Measurements from ENCODE around the gene PCDH9. TPM values are rescaled to one million over a fixed set of nuclear protein-coding genes. Genes with fewer than 3 reads are reported as not detected.
A peak's percentile ranks its signal among the peaks of the same experiment; 100 is the strongest.

The PCDH9 gene
- total and polyA plus RNA-seq, 2 experiments from 2014 or later = 0.31 to 0.52 TPM

- Mint-ChIP-seq H3K4me3 (no peak overlapping the region), H3K27ac (no peak overlapping the region), H3K36me3 (ENCODE audit: low read depth) (no peaks in the 10 kb centered on the region), H3K9me3 (no peaks in the 10 kb centered on the region), H3K27me3 (ENCODE audit: insufficient read depth, low read depth, poor library complexity) (peaks cover under 1% of the 10 kb centered on the region), H3K4me1 (peaks cover 16% of the 10 kb centered on the region)
- H3F3A ChIP-seq (replicated peaks; ENCODE audit: low read depth) = no peaks in the 10 kb centered on the region
- H3K4me2 ChIP-seq = no peak overlapping the region
- H3K27me3 ChIP-seq (ENCODE audit: insufficient read depth) = no peaks in the 10 kb centered on the region
- peaks cover 15% of the 10 kb centered on the region for H3K4me1 ChIP-seq (ENCODE audit: insufficient read depth)
- H3K9me2 ChIP-seq (ENCODE audit: insufficient read depth) = no peaks in the 10 kb centered on the region
- no peaks in the 10 kb centered on the region for H4K20me1 ChIP-seq (replicated peaks; ENCODE audit: insufficient read depth)
- H3K4me3 ChIP-seq = no peak overlapping the region
- no peak overlapping the region for H2AFZ ChIP-seq
- no peak for DNase-seq (ENCODE audit: low spot score)
- H3K36me3 ChIP-seq (ENCODE audit: insufficient read depth) = no peaks in the 10 kb centered on the region
- H3K79me2 ChIP-seq (replicated peaks; ENCODE audit: insufficient read depth) = no peaks in the 10 kb centered on the region
- no peak for TF ChIP-seq REST (IDR thresholded peaks at IDR 0.05; ENCODE audit: unreplicated experiment)
- no peak for TF ChIP-seq ZNF114 (CRISPR knock-in tag; IDR thresholded peaks at IDR 0.05)
- no peak for TF ChIP-seq ZNF331 (CRISPR knock-in tag; IDR thresholded peaks at IDR 0.05; ENCODE audit: low read depth)
- TF ChIP-seq, protein P1, sequence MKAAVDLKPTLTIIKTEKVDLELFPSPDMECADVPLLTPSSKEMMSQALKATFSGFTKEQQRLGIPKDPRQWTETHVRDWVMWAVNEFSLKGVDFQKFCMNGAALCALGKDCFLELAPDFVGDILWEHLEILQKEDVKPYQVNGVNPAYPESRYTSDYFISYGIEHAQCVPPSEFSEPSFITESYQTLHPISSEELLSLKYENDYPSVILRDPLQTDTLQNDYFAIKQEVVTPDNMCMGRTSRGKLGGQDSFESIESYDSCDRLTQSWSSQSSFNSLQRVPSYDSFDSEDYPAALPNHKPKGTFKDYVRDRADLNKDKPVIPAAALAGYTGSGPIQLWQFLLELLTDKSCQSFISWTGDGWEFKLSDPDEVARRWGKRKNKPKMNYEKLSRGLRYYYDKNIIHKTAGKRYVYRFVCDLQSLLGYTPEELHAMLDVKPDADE (IDR thresholded peaks at IDR 0.05) = no peak
- no peak for TF ChIP-seq CREB1 (CRISPR knock-in tag; IDR thresholded peaks at IDR 0.05; ENCODE audit: low read depth)
- no peak overlapping the region for H3K27ac ChIP-seq (ENCODE audit: low read depth)
- no peak for ATAC-seq
Measured at GRCh38 chr13:66860878-66861417, 369.2 kb downstream of the PCDH9 start.

DNA sequence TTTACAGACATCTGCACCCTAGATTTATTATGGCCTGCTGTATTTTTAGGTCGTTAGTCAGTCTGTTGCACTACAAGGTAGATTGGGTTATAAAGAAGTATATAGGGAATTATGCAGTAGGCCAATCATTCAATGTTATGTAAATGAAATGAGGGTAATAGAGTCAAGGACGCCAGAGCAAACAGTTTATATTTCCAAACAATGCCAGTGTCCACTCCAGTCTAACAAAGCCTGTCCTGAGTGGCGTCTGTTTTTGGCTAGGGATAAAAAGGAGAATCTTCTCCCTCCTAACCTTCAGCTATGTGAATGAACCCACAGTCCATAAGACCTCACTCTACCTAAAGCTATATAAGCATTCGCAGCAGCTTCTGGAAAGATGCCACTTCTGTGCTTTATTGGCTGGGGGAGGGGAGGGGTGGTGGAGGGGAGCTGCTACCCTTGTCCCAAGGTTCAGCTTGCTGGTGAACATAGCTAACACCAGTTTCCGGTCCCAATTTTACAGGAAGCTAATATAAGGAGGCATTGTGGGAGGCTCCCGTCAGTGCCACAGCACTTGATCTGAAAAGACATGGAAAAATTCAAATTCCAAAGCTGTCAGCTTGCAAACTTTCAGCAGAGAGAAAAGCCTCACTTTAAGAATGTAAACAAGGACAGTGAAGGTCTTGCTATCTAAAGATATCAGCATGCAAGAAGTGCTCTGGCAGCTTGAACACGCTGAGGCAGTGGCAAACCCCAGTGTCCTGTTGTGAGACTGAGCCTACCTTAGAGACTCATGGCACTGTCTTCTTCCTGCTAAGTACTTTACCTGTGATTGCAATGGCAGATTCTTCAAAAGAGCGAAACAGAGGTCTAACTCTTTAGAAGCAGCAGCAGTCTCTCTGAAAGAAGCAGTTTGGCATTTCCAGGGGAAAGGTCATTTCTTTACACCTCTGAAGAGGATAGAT is 369.9 kb downstream of the PCDH9 start:
- H3K27me3 Mint-ChIP-seq (ENCODE audit: insufficient read depth, low read depth, poor library complexity) = no peaks in the 10 kb centered on the region
- Histone ChIP-seq H3F3A (replicated peaks; ENCODE audit: low read depth) (no peaks in the 10 kb centered on the region), H3K4me3 (no peak overlapping the region), H3K9me2 (ENCODE audit: insufficient read depth) (no peaks in the 10 kb centered on the region), H3K36me3 (ENCODE audit: insufficient read depth) (no peaks in the 10 kb centered on the region), H3K4me1 (ENCODE audit: insufficient read depth) (peaks cover 15% of the 10 kb centered on the region), H3K27me3 (ENCODE audit: insufficient read depth) (no peaks in the 10 kb centered on the region), H2AFZ (peak overlapping the region; percentile 28; the same call in 1 of the 2 replicates), H3K27ac (ENCODE audit: low read depth) (no peak overlapping the region), H3K4me2 (no peak overlapping the region), H3K79me2 (replicated peaks; ENCODE audit: insufficient read depth) (no peaks in the 10 kb centered on the region), H4K20me1 (replicated peaks; ENCODE audit: insufficient read depth) (no peaks in the 10 kb centered on the region)
- ATAC-seq = peak; percentile 77
- H3K27ac Mint-ChIP-seq = peak overlapping the region; percentile 8; the same call in 1 of the 2 replicates
- TF ChIP-seq ZNF114 (CRISPR knock-in tag; IDR thresholded peaks at IDR 0.05) (no peak), CREB1 (CRISPR knock-in tag; IDR thresholded peaks at IDR 0.05; ENCODE audit: low read depth) (no peak), REST (IDR thresholded peaks at IDR 0.05; ENCODE audit: unreplicated experiment) (no peak), STAT1 (IDR thresholded peaks at IDR 0.05; ENCODE audit: unreplicated experiment) (no peak)
- TF ChIP-seq, protein P1 (IDR thresholded peaks at IDR 0.05) = no peak
- H3K9me3 Mint-ChIP-seq = no peaks in the 10 kb centered on the region
- H3K4me1 Mint-ChIP-seq = peaks cover 16% of the 10 kb centered on the region
- no peaks in the 10 kb centered on the region for H3K36me3 Mint-ChIP-seq (ENCODE audit: low read depth)
- H3K4me3 Mint-ChIP-seq = no peak overlapping the region
- DNase-seq (ENCODE audit: low spot score) = peak; percentile 19

Data from GM23338 (cell line).